ENCODE measurements around the gene GAB1.

Gene GAB1

GRCh38 chr4:143358419-143358818 lies 21.7 kb downstream of the GAB1 start:
- no peak overlapping the region for H2BK5ac ChIP-seq (ENCODE audit: low read depth, low read length, poor library complexity)
- no peak overlapping the region for H2BK12ac ChIP-seq (ENCODE audit: low read length)
- H4K91ac ChIP-seq (ENCODE audit: low read depth, low read length): no peak overlapping the region
- H3K27ac ChIP-seq (ENCODE audit: low read depth, low read length): no peak overlapping the region
- H2BK120ac ChIP-seq (ENCODE audit: insufficient read depth, low read length, poor library complexity): no peak overlapping the region
- H3K79me2 ChIP-seq (ENCODE audit: control insufficient read depth, insufficient read depth, low read length, poor library complexity): peaks cover 5% of the 10 kb centered on the region
- no peak overlapping the region for H4K12ac ChIP-seq (ENCODE audit: low read depth, low read length)
- H3K4ac ChIP-seq (ENCODE audit: low read depth, low read length): no peak overlapping the region
- H3K4me1 ChIP-seq (ENCODE audit: control insufficient read depth in 1 of 2, insufficient read depth in 2 of 2, low read length in 2 of 2): peaks cover 5 to 11% of the 10 kb centered on the region in 2 experiments
- WGBS (ENCODE audit: extremely low coverage, insufficient coverage, insufficient read length): no CpG with 5 or more reads among the region's 3 CpGs
- no peak overlapping the region for H4K8ac ChIP-seq (ENCODE audit: low read depth, low read length)
- no peak overlapping the region for H3K4me2 ChIP-seq (ENCODE audit: low read length)
- H3K9ac ChIP-seq (ENCODE audit: low read length): no peak overlapping the region
- no peaks in the 10 kb centered on the region for H3K36me3 ChIP-seq (ENCODE audit: control insufficient read depth in 1 of 2, insufficient read depth in 2 of 2, low read length in 2 of 2)
- H3K27me3 ChIP-seq (ENCODE audit: insufficient read depth, low read length): no peaks in the 10 kb centered on the region
- no peak overlapping the region for H3K4me3 ChIP-seq (ENCODE audit: low read depth, low read length)
- no peak overlapping the region for H3K14ac ChIP-seq (ENCODE audit: low read length)
- no peak overlapping the region for H2AK5ac ChIP-seq (ENCODE audit: low read length)
- no peak overlapping the region for H3K23ac ChIP-seq (ENCODE audit: low read length)
- peaks cover 4% of the 10 kb centered on the region for H3K79me1 ChIP-seq (ENCODE audit: low read length)
- no peak for DNase-seq
- H3K18ac ChIP-seq (ENCODE audit: low read length): no peak overlapping the region
- H2AFZ ChIP-seq (ENCODE audit: insufficient read depth, low read length, poor library complexity): no peak overlapping the region
- H3K9me3 ChIP-seq (ENCODE audit: insufficient read depth, low read depth, low read length): no peaks in the 10 kb centered on the region

- H3K23ac ChIP-seq (ENCODE audit: low read length): no peak overlapping the region
- peaks cover 2% of the 10 kb centered on the region for H3K9me3 ChIP-seq (ENCODE audit: insufficient read depth, low read depth, low read length)
- no peak overlapping the region for H3K18ac ChIP-seq (ENCODE audit: low read length)
- no peak overlapping the region for H4K91ac ChIP-seq (ENCODE audit: low read depth, low read length)
- H3K27ac ChIP-seq (ENCODE audit: low read depth, low read length): no peak overlapping the region
- H3K4me2 ChIP-seq (ENCODE audit: low read length): no peak overlapping the region
- no peak overlapping the region for H2BK5ac ChIP-seq (ENCODE audit: low read depth, low read length, poor library complexity)
- peak overlapping the region; percentile 91 for H3K4ac ChIP-seq (ENCODE audit: low read depth, low read length)
- no peak overlapping the region for H3K14ac ChIP-seq (ENCODE audit: low read length)
- no peak overlapping the region for H2AFZ ChIP-seq (ENCODE audit: insufficient read depth, low read length, poor library complexity)
- H2BK12ac ChIP-seq (ENCODE audit: low read length): no peak overlapping the region
- H3K4me3 ChIP-seq (ENCODE audit: low read depth, low read length): no peak overlapping the region
- H3K4me1 ChIP-seq (ENCODE audit: control insufficient read depth in 1 of 2, insufficient read depth in 2 of 2, low read length in 2 of 2): peaks cover 5 to 11% of the 10 kb centered on the region in 2 experiments
- peaks cover 4% of the 10 kb centered on the region for H3K79me1 ChIP-seq (ENCODE audit: low read length)
- H3K79me2 ChIP-seq (ENCODE audit: control insufficient read depth, insufficient read depth, low read length, poor library complexity): peaks cover 5% of the 10 kb centered on the region
- H4K8ac ChIP-seq (ENCODE audit: low read depth, low read length): no peak overlapping the region
- H3K36me3 ChIP-seq (ENCODE audit: control insufficient read depth in 1 of 2, insufficient read depth in 2 of 2, low read length in 2 of 2): no peaks in the 10 kb centered on the region
- peak; percentile 68 to 80 for DNase-seq
- no peak overlapping the region for H3K9ac ChIP-seq (ENCODE audit: low read length)
- H2BK120ac ChIP-seq (ENCODE audit: insufficient read depth, low read length, poor library complexity): no peak overlapping the region
- H4K12ac ChIP-seq (ENCODE audit: low read depth, low read length): no peak overlapping the region
- no peak overlapping the region for H2AK5ac ChIP-seq (ENCODE audit: low read length)
- WGBS (ENCODE audit: extremely low coverage, insufficient coverage, insufficient read length): no CpG with 5 or more reads among the region's 6 CpGs
- H3K27me3 ChIP-seq (ENCODE audit: insufficient read depth, low read length): no peaks in the 10 kb centered on the region
Measured at GRCh38 chr4:143358923-143359643, 22.4 kb downstream of the GAB1 start.

GRCh38 chr4:143359644-143360193 lies 23.0 kb downstream of the GAB1 start:
- Histone ChIP-seq H4K12ac (ENCODE audit: low read depth, low read length) (no peak overlapping the region), H2AK5ac (ENCODE audit: low read length) (no peak overlapping the region), H2BK12ac (ENCODE audit: low read length) (no peak overlapping the region), H2BK5ac (ENCODE audit: low read depth, low read length, poor library complexity) (no peak overlapping the region), H3K27ac (ENCODE audit: low read depth, low read length) (no peak overlapping the region), H3K9ac (ENCODE audit: low read length) (no peak overlapping the region), H3K18ac (ENCODE audit: low read length) (no peak overlapping the region), H4K8ac (ENCODE audit: low read depth, low read length) (no peak overlapping the region), H2BK120ac (ENCODE audit: insufficient read depth, low read length, poor library complexity) (no peak overlapping the region), H2AFZ (ENCODE audit: insufficient read depth, low read length, poor library complexity) (no peak overlapping the region), H3K4me2 (ENCODE audit: low read length) (no peak overlapping the region), H3K14ac (ENCODE audit: low read length) (no peak overlapping the region), H3K79me2 (ENCODE audit: control insufficient read depth, insufficient read depth, low read length, poor library complexity) (peaks cover 5% of the 10 kb centered on the region), H3K36me3 (ENCODE audit: control insufficient read depth in 1 of 2, insufficient read depth in 2 of 2, low read length in 2 of 2) (no peaks in the 10 kb centered on the region), H4K91ac (ENCODE audit: low read depth, low read length) (no peak overlapping the region), H3K27me3 (ENCODE audit: insufficient read depth, low read length) (no peaks in the 10 kb centered on the region), H3K23ac (ENCODE audit: low read length) (no peak overlapping the region), H3K4ac (ENCODE audit: low read depth, low read length) (peak overlapping the region; percentile 91), H3K9me3 (ENCODE audit: insufficient read depth, low read depth, low read length) (peaks cover 2% of the 10 kb centered on the region), H3K4me3 (ENCODE audit: low read depth, low read length) (no peak overlapping the region), H3K4me1 (ENCODE audit: control insufficient read depth in 1 of 2, insufficient read depth in 2 of 2, low read length in 2 of 2) (peaks cover 5 to 11% of the 10 kb centered on the region in 2 experiments), H3K79me1 (ENCODE audit: low read length) (peaks cover 4% of the 10 kb centered on the region)
- no peak for DNase-seq
- no CpG with 5 or more reads among the region's 1 CpG for WGBS (ENCODE audit: extremely low coverage, insufficient coverage, insufficient read length)

- peak overlapping the region; percentile 84 for H3K4ac ChIP-seq (ENCODE audit: low read depth, low read length)
- H4K91ac ChIP-seq (ENCODE audit: low read depth, low read length): no peak overlapping the region
- H3K27ac ChIP-seq (ENCODE audit: low read depth, low read length): no peak overlapping the region
- no peak overlapping the region for H3K9ac ChIP-seq (ENCODE audit: low read length)
- H3K14ac ChIP-seq (ENCODE audit: low read length): no peak overlapping the region
- H4K8ac ChIP-seq (ENCODE audit: low read depth, low read length): no peak overlapping the region
- H3K79me2 ChIP-seq (ENCODE audit: control insufficient read depth, insufficient read depth, low read length, poor library complexity): peaks cover 5% of the 10 kb centered on the region
- peaks cover 0 to 6% of the 10 kb centered on the region in 2 experiments for H3K4me1 ChIP-seq (ENCODE audit: control insufficient read depth in 1 of 2, insufficient read depth in 2 of 2, low read length in 2 of 2)
- H3K27me3 ChIP-seq (ENCODE audit: insufficient read depth, low read length): no peaks in the 10 kb centered on the region
- no peak overlapping the region for H2BK5ac ChIP-seq (ENCODE audit: low read depth, low read length, poor library complexity)
- DNase-seq: no peak
- H3K4me3 ChIP-seq (ENCODE audit: low read depth, low read length): no peak overlapping the region
- no peak overlapping the region for H2BK12ac ChIP-seq (ENCODE audit: low read length)
- WGBS (ENCODE audit: extremely low coverage, insufficient coverage, insufficient read length): no CpG with 5 or more reads among the region's 1 CpG
- no peaks in the 10 kb centered on the region for H3K36me3 ChIP-seq (ENCODE audit: control insufficient read depth in 1 of 2, insufficient read depth in 2 of 2, low read length in 2 of 2)
- no peak overlapping the region for H2AFZ ChIP-seq (ENCODE audit: insufficient read depth, low read length, poor library complexity)
- peaks cover 2% of the 10 kb centered on the region for H3K9me3 ChIP-seq (ENCODE audit: insufficient read depth, low read depth, low read length)
- H3K79me1 ChIP-seq (ENCODE audit: low read length): no peaks in the 10 kb centered on the region
- H3K4me2 ChIP-seq (ENCODE audit: low read length): no peak overlapping the region
- H2BK120ac ChIP-seq (ENCODE audit: insufficient read depth, low read length, poor library complexity): no peak overlapping the region
- no peak overlapping the region for H2AK5ac ChIP-seq (ENCODE audit: low read length)
- H3K18ac ChIP-seq (ENCODE audit: low read length): no peak overlapping the region
- no peak overlapping the region for H4K12ac ChIP-seq (ENCODE audit: low read depth, low read length)
- no peak overlapping the region for H3K23ac ChIP-seq (ENCODE audit: low read length)
Measured at GRCh38 chr4:143360838-143361625, 24.4 kb downstream of the GAB1 start.
